BJ (cell line): ENCODE measurements around the gene URB1. TPM values are rescaled to one million over a fixed set of nuclear protein-coding genes. Genes with fewer than 3 reads are reported as not detected.

Experiments
- CTCF ChIA-PET: fragments of 350-600 bp; formaldehyde crosslinking; extraction: SDS; loops from one replicate; lab custom pipeline; 2021; ENCODE audit warnings: antibody characterized with exemption, inconsistent platforms; lab: Yijun Ruan, JAX
- POLR2A ChIA-PET: fragments of 300-600 bp; sonication (Branson Sonifier 250); formaldehyde crosslinking; extraction: SDS; loops from one replicate; lab custom pipeline; 2021; ENCODE audit warnings: antibody characterized with exemption; lab: Charles Lee
- DNase-seq: peaks from one replicate; pipeline ENCODE4 v3.0.0-alpha.2; 2011; ENCODE audit warnings: low read depth
- H3K27me3 ChIP-seq: 2 replicates; pipeline ENCODE4 v1.6.0; 2011; ENCODE audit warnings: low read length; ENCODE audit not compliant: control insufficient read depth, insufficient read depth
- H3K36me3 ChIP-seq: 2 replicates; pipeline ENCODE4 v1.5.1; 2011; ENCODE audit warnings: low read length; ENCODE audit not compliant: control insufficient read depth, insufficient read depth
- H3K4me3 ChIP-seq: 2 replicates; pipeline ENCODE4 v1.5.1; 2011; ENCODE audit warnings: low read depth, mild to moderate bottlenecking, control low read depth, low read length
- polyA plus RNA-seq: library from polyadenylated mRNA; depleted of rRNA; stranded (reverse); fragments of >200 nt; gene quantifications from 2 replicates; pipeline ENCODE4 v1.2.3, GENCODE V29; 2011
- TF ChIP-seq, protein P1 (sequence below): IDR thresholded peaks from 2 replicates; pipeline ENCODE4 v1.5.1; 2011; ENCODE audit warnings: low read depth, mild to moderate bottlenecking, control low read depth, inconsistent platforms, low read length, moderate library complexity; ENCODE audit not compliant: insufficient read depth

URB1 gene
- polyA plus RNA-seq, 1 experiment = 8.8 TPM

DNA sequence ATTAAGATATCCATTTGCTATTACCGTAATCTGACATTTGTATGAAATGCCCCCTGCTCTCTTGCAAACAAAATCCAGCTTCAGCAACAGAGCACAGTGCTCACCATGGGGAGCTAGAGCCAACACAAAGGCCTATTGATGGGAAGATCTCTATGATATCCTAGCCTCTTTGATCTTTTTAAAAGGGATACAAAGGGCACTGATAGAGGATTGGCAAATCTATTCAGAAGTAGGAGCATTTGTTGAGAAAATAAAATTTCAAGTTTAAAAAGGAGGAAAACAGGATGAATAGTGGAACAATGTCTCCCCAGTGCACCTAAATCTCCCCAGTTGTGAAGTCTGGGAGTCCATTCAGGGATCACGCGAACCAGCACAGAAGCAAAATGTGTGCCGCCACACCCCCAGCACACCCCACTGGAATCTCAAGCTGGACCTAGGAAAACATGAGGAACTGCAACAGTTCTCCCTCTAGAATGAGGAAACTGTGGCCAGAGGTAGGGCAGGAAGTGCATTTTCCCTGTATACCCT lies 62.0 kb downstream of the URB1 start:
- DNase-seq = no peak
- Histone ChIP-seq H3K4me3 (no peak overlapping the region), H3K36me3 (peaks cover 18% of the 10 kb centered on the region), H3K27me3 (no peaks in the 10 kb centered on the region)
- TF ChIP-seq, protein P1, sequence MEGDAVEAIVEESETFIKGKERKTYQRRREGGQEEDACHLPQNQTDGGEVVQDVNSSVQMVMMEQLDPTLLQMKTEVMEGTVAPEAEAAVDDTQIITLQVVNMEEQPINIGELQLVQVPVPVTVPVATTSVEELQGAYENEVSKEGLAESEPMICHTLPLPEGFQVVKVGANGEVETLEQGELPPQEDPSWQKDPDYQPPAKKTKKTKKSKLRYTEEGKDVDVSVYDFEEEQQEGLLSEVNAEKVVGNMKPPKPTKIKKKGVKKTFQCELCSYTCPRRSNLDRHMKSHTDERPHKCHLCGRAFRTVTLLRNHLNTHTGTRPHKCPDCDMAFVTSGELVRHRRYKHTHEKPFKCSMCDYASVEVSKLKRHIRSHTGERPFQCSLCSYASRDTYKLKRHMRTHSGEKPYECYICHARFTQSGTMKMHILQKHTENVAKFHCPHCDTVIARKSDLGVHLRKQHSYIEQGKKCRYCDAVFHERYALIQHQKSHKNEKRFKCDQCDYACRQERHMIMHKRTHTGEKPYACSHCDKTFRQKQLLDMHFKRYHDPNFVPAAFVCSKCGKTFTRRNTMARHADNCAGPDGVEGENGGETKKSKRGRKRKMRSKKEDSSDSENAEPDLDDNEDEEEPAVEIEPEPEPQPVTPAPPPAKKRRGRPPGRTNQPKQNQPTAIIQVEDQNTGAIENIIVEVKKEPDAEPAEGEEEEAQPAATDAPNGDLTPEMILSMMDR = no peak
- POLR2A ChIA-PET = no interaction called here
- CTCF ChIA-PET = interaction anchor here (0.7 to 1.1 kb wide), 2 partner anchors 12 to 29 kb away, joined by 3 to 6 read pairs; no protein-coding TSS in a partner anchor

DNA sequence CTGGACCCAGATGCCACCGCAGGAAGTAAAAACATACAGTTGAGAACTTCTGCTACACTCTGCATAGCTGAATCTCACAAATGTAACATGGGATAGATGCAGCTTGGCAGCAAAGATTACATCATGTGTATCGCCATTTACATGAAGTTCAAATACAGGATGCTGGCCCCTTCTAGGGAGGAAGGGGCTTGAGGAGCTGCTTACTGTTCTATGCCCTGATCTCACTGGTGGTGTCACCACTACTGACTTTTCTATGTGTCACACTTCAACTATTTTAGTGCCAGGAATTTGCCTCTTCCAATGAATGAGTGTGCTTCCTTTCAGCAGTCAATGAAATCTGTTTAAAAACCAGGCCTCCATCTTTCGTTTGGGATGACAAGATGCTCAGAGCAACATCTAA lies 63.0 kb downstream of the URB1 start:
- POLR2A ChIA-PET = no interaction called here
- Histone ChIP-seq H3K27me3 (no peaks in the 10 kb centered on the region), H3K4me3 (no peak overlapping the region), H3K36me3 (peaks cover 20% of the 10 kb centered on the region)
- CTCF ChIA-PET = interaction anchor here (1.1 to 1.3 kb wide), 2 partner anchors 30 to 37 kb away, joined by 3 to 4 read pairs; no protein-coding TSS in a partner anchor
- DNase-seq = peak; percentile 6
- TF ChIP-seq, protein P1 = no peak

DNA sequence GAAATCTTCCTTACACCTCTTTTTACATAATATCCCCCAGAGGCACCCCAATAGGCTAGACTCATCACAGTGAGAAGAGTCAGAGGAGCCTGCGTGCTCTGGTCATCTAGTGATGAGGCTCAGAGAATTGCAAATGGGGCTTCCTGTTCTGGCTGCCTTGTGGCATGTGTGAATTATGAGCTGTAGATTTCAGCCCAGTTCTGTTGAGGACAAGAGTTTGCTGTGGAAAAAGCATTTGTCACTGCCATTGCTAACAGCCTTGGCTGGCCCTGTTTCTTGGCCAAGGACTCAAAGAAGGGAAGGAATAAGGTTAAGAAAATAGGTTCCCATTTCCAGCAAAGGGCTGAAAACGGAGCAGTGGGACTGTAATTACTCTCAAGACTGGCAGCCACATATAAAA lies 63.5 kb downstream of the URB1 start:
- peaks cover 20% of the 10 kb centered on the region for H3K36me3 ChIP-seq
- H3K27me3 ChIP-seq = no peaks in the 10 kb centered on the region
- POLR2A ChIA-PET = no interaction called here
- CTCF ChIA-PET = interaction anchor here (1.3 kb wide), 1 partner anchor 37 kb away, joined by 4 read pairs; no protein-coding TSS in a partner anchor
- DNase-seq = no peak
- TF ChIP-seq, protein P1 = no peak
- no peak overlapping the region for H3K4me3 ChIP-seq

DNA sequence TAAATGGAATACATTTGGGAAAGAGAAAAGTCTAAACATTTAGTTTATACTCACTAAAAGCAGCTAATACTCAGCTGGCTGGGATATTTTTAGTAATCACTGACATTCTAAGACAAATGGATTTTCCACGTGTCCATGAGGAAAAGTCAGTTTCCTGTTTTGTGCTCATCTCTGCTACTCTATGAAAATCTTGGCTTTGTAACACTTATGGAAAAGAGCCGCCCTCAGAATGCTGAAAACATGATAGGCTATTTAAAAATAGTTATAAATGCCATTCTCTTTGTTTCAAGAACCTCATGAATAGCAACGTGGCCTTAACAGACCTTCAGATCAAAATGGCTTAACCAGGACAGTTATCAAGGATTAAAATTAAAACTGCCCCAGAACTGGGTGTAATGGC lies 64.2 kb downstream of the URB1 start:
- no peak for DNase-seq
- POLR2A ChIA-PET = no interaction called here
- CTCF ChIA-PET = interaction anchor here (0.6 kb wide), 1 partner anchor 1077 kb away, joined by 3 read pairs; no protein-coding TSS in a partner anchor
- TF ChIP-seq, protein P1 = no peak
- Histone ChIP-seq H3K36me3 (peaks cover 18% of the 10 kb centered on the region), H3K4me3 (no peak overlapping the region), H3K27me3 (no peaks in the 10 kb centered on the region)

DNA sequence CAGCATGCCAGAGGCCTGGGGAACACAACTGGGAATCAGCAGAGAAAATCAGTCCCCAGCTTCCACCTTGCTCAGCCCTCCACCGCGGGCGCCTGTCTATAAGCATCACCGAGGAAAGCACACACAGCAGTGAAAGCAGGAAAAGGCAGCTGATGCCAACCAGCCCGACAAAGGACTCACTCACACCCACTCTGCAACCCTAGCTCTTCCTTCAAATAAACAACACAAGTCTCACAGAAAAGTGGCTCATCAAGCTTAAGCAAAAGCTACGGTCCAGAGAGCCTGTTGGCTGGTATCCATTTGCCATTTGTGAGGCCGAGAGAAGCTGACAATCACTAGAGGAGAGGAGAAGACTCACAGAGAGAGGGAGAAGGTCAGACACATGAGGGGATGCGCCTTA lies 67.1 kb downstream of the URB1 start:
- ChIA-PET CTCF (interaction anchor here (2.3 kb wide), 1 partner anchor 9 kb away, joined by 4 read pairs; no protein-coding TSS in a partner anchor), POLR2A (no interaction called here)
- TF ChIP-seq, protein P1 = no peak
- H3K4me3 ChIP-seq = no peak overlapping the region
- H3K27me3 ChIP-seq = no peaks in the 10 kb centered on the region
- H3K36me3 ChIP-seq = peaks cover 28% of the 10 kb centered on the region
- DNase-seq = no peak
